ENCODE data around the gene PTPN1. TPM values are rescaled to one million over a fixed set of nuclear protein-coding genes. Genes with fewer than 3 reads are reported as not detected.
A peak's percentile ranks its signal among the peaks of the same experiment; 100 is the strongest.
"Not testable (repeated sequence)": the region's sequence is repeated elsewhere in the genome, so short reads cannot be mapped to it uniquely, and the experiment has no call there.

PTPN1 gene
- polyA plus RNA-seq, 2 donors, result 17.7 to 18.0 TPM

GRCh38 chr20:50537546-50538201, 27.5 kb downstream of the PTPN1 start:
- no peak overlapping the region for H3K27ac ChIP-seq (ENCODE audit: low read depth in 2 of 2, low read length in 1 of 2)
- no peaks in the 10 kb centered on the region for H3K27me3 ChIP-seq (ENCODE audit: control insufficient read depth in 1 of 2, insufficient read depth in 2 of 2, low read length in 2 of 2)
- peaks cover 4 to 10% of the 10 kb centered on the region in 2 donors for H3K4me1 ChIP-seq (ENCODE audit: control insufficient read depth in 2 of 2, insufficient read depth in 2 of 2, low read length in 1 of 2)
- H3K36me3 ChIP-seq (ENCODE audit: control insufficient read depth in 2 of 2, insufficient read depth in 2 of 2, low read length in 1 of 2), result peaks cover 0 to 2% of the 10 kb centered on the region in 2 donors
- no peak overlapping the region for H3K4me3 ChIP-seq (ENCODE audit: low read depth in 1 of 2, low read length in 2 of 2)
- WGBS, 2 donors, result 80 to 81% methylated on average over 7 of the region's 7 CpGs
- H3K9me3 ChIP-seq (ENCODE audit: control insufficient read depth in 2 of 2, insufficient read depth in 1 of 2, low read depth in 1 of 2, low read length in 1 of 2), result no peaks in the 10 kb centered on the region

DNA sequence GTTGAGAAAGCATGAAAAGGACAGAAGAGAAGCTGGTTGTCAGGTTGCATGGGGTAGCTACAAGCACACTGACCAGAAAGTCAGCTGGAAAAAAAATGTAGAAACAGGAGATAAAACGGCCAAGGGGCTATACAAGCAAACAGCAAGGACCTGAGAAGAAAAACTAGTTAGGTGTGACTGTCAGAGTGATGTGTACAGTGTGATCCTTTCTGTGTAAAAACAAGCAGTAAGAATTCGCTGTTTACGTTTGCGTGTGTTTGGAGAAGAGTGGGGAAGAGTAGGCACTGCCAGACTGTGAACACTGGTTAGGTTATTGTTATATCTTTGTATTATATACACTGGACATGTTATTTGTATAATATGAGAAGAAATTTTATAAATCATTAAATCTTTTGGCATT, 28.1 kb downstream of the PTPN1 start:
- Histone ChIP-seq H3K27me3 (ENCODE audit: control insufficient read depth in 1 of 2, insufficient read depth in 2 of 2, low read length in 2 of 2) (no peaks in the 10 kb centered on the region), H3K4me1 (ENCODE audit: control insufficient read depth in 2 of 2, insufficient read depth in 2 of 2, low read length in 1 of 2) (peaks cover 4 to 10% of the 10 kb centered on the region in 2 donors), H3K27ac (ENCODE audit: low read depth in 2 of 2, low read length in 1 of 2) (peak overlapping the region in 1 of 2 donors; percentile 16)

GRCh38 chr20:50539798-50540197, 29.6 kb downstream of the PTPN1 start:
- WGBS, 2 donors, result 91 to 94% methylated on average over 8 of the region's 8 CpGs
- not testable (repeated sequence) for H3K4me3 ChIP-seq (ENCODE audit: low read depth in 1 of 2, low read length in 2 of 2); H3K9me3 ChIP-seq (ENCODE audit: control insufficient read depth in 2 of 2, insufficient read depth in 1 of 2, low read depth in 1 of 2, low read length in 1 of 2); H3K4me1 ChIP-seq (ENCODE audit: control insufficient read depth in 2 of 2, insufficient read depth in 2 of 2, low read length in 1 of 2); H3K27me3 ChIP-seq (ENCODE audit: control insufficient read depth in 1 of 2, insufficient read depth in 2 of 2, low read length in 2 of 2); H3K36me3 ChIP-seq (ENCODE audit: control insufficient read depth in 2 of 2, insufficient read depth in 2 of 2, low read length in 1 of 2); H3K27ac ChIP-seq (ENCODE audit: low read depth in 2 of 2, low read length in 1 of 2)

More for the DNA sequence above, 28.1 kb downstream of the PTPN1 start:
- H3K4me3 ChIP-seq (ENCODE audit: low read depth in 1 of 2, low read length in 2 of 2), result no peak overlapping the region
- peaks cover 0 to 2% of the 10 kb centered on the region in 2 donors for H3K36me3 ChIP-seq (ENCODE audit: control insufficient read depth in 2 of 2, insufficient read depth in 2 of 2, low read length in 1 of 2)
- no peaks in the 10 kb centered on the region for H3K9me3 ChIP-seq (ENCODE audit: control insufficient read depth in 2 of 2, insufficient read depth in 1 of 2, low read depth in 1 of 2, low read length in 1 of 2)
- 50 to 58% methylated on average over 4 of the region's 4 CpGs for WGBS, 2 donors

DNA sequence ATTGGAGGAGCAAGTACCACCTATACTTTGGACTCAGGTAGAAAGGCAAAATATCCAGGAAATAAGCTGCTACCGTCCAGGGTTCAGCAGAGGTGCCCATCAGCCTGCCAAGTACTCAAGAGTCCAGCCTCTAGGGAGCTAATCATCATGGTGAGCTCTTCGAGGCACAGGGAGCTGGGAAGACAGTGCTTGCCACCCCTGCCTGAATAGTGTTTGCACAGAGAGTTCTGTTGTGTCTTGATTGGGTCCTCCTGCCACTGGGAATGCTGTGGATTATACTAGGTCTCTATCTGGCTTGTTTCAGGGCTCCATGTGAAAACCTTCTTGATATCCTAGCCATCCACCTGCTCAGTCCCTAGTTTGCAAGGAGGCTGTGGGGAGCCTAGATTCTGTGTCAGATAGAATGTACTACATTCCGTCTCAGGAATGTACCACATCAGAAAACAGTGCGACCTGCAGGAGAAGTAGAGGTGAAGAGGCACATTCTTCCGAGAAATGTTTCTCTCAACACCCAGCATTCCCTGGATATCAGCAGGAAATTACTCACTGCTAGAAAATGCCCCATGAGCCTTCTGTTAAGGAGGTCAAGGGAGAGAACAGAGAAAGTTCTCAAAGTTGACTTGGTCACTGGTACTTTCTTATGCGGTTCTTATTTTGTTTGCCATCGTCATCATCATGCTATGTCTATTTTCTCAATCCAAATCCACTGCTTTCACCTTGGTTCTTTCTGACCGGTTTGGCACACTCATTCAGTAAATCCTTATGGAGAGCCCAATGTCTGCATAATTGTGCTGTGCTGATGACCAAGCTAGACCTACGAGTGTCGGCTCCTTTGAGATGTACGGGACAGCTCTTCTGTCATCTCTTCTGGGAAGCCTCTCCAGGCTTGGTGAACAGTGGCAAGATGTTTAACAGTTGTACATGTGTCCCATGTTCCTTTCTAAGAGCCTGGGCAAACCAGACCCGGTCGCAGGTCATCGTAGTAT, 30.7 kb downstream of the PTPN1 start:
- Histone ChIP-seq H3K9me3 (ENCODE audit: control insufficient read depth in 2 of 2, insufficient read depth in 1 of 2, low read depth in 1 of 2, low read length in 1 of 2) (no peaks in the 10 kb centered on the region), H3K27ac (ENCODE audit: low read depth in 2 of 2, low read length in 1 of 2) (peak overlapping the region; percentile 9 to 31), H3K27me3 (ENCODE audit: control insufficient read depth in 1 of 2, insufficient read depth in 2 of 2, low read length in 2 of 2) (no peaks in the 10 kb centered on the region), H3K36me3 (ENCODE audit: control insufficient read depth in 2 of 2, insufficient read depth in 2 of 2, low read length in 1 of 2) (peaks cover 0 to 2% of the 10 kb centered on the region in 2 donors), H3K4me1 (ENCODE audit: control insufficient read depth in 2 of 2, insufficient read depth in 2 of 2, low read length in 1 of 2) (peaks cover 0 to 6% of the 10 kb centered on the region in 2 donors), H3K4me3 (ENCODE audit: low read depth in 1 of 2, low read length in 2 of 2) (no peak overlapping the region)
- 83 to 85% methylated on average over 14 of the region's 14 CpGs for WGBS, 2 donors

DNA sequence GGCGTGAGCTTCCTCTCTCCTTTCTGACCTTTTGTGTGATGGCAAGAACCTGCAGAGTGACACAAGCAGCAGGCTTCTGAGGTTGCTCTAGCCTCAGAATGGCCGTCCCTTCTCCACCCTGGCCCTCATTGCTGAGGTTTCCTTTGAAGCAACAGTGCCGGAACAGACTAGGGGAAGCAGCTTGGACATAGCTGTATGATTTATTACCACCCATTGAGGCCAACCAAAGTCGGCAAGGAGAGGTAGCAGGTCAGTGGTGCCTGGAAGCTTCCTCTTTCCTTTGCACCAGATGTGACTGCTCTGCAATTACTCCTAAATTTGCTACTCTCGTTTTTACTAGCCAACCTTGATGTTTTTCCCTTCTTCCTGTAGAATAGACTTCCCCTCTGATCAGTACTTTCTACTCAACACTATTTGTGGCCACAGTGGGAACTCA, 31.4 kb downstream of the PTPN1 start:
- Histone ChIP-seq H3K4me1 (ENCODE audit: control insufficient read depth in 2 of 2, insufficient read depth in 2 of 2, low read length in 1 of 2) (peaks cover 0 to 6% of the 10 kb centered on the region in 2 donors), H3K36me3 (ENCODE audit: control insufficient read depth in 2 of 2, insufficient read depth in 2 of 2, low read length in 1 of 2) (peaks cover 0 to 2% of the 10 kb centered on the region in 2 donors), H3K4me3 (ENCODE audit: low read depth in 1 of 2, low read length in 2 of 2) (no peak overlapping the region), H3K27ac (ENCODE audit: low read depth in 2 of 2, low read length in 1 of 2) (peak overlapping the region; percentile 9 to 31), H3K9me3 (ENCODE audit: control insufficient read depth in 2 of 2, insufficient read depth in 1 of 2, low read depth in 1 of 2, low read length in 1 of 2) (no peaks in the 10 kb centered on the region), H3K27me3 (ENCODE audit: control insufficient read depth in 1 of 2, insufficient read depth in 2 of 2, low read length in 2 of 2) (no peaks in the 10 kb centered on the region)
- WGBS, 2 donors, result 69 to 74% methylated on average over 5 of the region's 5 CpGs

DNA sequence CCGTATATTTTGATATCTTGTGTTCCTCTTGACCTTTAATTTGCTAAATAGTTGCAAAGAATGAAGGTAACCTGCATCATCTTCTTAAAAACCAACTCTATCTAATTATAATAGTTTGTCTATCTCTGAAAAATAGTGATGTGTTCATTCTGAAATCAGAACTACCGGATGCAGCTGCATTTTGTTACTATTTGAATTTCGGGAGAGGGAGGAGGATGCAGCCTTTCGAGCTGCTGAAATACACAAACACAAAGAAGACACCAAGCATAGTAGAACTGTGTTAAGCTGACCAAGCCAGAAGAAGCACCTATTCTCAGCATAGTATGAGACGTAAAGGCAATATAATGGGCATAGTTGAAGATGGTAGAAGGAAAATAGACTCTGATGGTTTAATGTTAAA, 33.1 kb downstream of the PTPN1 start:
- H3K9me3 ChIP-seq (ENCODE audit: control insufficient read depth in 2 of 2, insufficient read depth in 1 of 2, low read depth in 1 of 2, low read length in 1 of 2), result no peaks in the 10 kb centered on the region
- H3K4me1 ChIP-seq (ENCODE audit: control insufficient read depth in 2 of 2, insufficient read depth in 2 of 2, low read length in 1 of 2), result peaks cover 0 to 7% of the 10 kb centered on the region in 2 donors
- no peaks in the 10 kb centered on the region for H3K27me3 ChIP-seq (ENCODE audit: control insufficient read depth in 1 of 2, insufficient read depth in 2 of 2, low read length in 2 of 2)
- H3K4me3 ChIP-seq (ENCODE audit: low read depth in 1 of 2, low read length in 2 of 2), result no peak overlapping the region
- H3K27ac ChIP-seq (ENCODE audit: low read depth in 2 of 2, low read length in 1 of 2), result no peak overlapping the region
- peaks cover 0 to 2% of the 10 kb centered on the region in 2 donors for H3K36me3 ChIP-seq (ENCODE audit: control insufficient read depth in 2 of 2, insufficient read depth in 2 of 2, low read length in 1 of 2)
- WGBS, 2 donors, result 69 to 76% methylated on average over 5 of the region's 5 CpGs

DNA sequence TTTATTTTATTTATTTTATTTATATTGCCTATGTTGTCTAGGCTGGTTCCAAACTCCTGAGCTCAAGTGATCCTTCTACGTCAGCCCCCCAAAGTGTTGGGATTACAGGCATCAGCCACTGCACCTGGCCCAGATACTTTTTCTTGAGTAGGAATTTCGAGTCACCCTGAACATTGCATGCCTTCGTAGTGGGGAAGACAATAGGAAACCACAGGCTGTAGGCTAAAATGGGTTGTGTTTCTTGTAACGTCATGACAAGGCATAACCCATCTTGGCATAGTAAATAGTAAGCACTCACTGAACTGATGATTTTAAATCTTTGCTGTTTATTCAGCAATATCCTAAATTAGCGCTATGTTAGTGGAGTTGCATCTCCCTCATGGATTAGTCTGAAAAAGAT, 34.9 kb downstream of the PTPN1 start:
- WGBS, 2 donors, result 77 to 78% methylated on average over 5 of the region's 5 CpGs
- H3K27me3 ChIP-seq (ENCODE audit: control insufficient read depth in 1 of 2, insufficient read depth in 2 of 2, low read length in 2 of 2), result no peaks in the 10 kb centered on the region
- H3K27ac ChIP-seq (ENCODE audit: low read depth in 2 of 2, low read length in 1 of 2), result no peak overlapping the region
- H3K36me3 ChIP-seq (ENCODE audit: control insufficient read depth in 2 of 2, insufficient read depth in 2 of 2, low read length in 1 of 2), result peaks cover 0 to 2% of the 10 kb centered on the region in 2 donors
- H3K4me3 ChIP-seq (ENCODE audit: low read depth in 1 of 2, low read length in 2 of 2), result no peak overlapping the region
- H3K4me1 ChIP-seq (ENCODE audit: control insufficient read depth in 2 of 2, insufficient read depth in 2 of 2, low read length in 1 of 2), result peaks cover 0 to 11% of the 10 kb centered on the region in 2 donors
- H3K9me3 ChIP-seq (ENCODE audit: control insufficient read depth in 2 of 2, insufficient read depth in 1 of 2, low read depth in 1 of 2, low read length in 1 of 2), result no peaks in the 10 kb centered on the region

GRCh38 chr20:50546729-50547314, 36.6 kb downstream of the PTPN1 start:
- H3K4me1 ChIP-seq (ENCODE audit: control insufficient read depth in 2 of 2, insufficient read depth in 2 of 2, low read length in 1 of 2), result peaks cover 0 to 4% of the 10 kb centered on the region in 2 donors

DNA sequence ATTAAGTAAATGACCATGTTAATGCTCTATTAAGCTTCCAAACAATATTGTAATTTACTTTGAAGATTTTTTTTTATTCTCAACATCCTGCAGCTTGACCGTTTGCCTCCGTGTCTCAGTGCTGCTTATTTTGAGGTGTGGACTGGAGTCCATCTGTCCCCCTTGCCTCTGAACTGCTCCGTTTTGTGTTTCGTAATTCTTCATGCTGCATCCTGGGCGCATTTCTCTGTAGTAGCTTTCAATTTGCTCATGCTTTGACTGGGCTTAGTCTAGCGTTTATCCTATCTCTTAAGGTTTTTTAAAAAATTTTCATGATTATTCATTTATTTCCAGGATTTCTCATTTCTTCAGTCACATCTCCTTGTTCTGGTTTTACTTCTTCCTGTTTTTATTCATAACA, 37.8 kb downstream of the PTPN1 start:
- H3K4me3 ChIP-seq (ENCODE audit: low read depth in 1 of 2, low read length in 2 of 2), result no peak overlapping the region
- H3K27ac ChIP-seq (ENCODE audit: low read depth in 2 of 2, low read length in 1 of 2), result no peak overlapping the region
- no peaks in the 10 kb centered on the region for H3K27me3 ChIP-seq (ENCODE audit: control insufficient read depth in 1 of 2, insufficient read depth in 2 of 2, low read length in 2 of 2)
- H3K4me1 ChIP-seq (ENCODE audit: control insufficient read depth in 2 of 2, insufficient read depth in 2 of 2, low read length in 1 of 2), result peaks cover 0 to 4% of the 10 kb centered on the region in 2 donors
- H3K9me3 ChIP-seq (ENCODE audit: control insufficient read depth in 2 of 2, insufficient read depth in 1 of 2, low read depth in 1 of 2, low read length in 1 of 2), result no peaks in the 10 kb centered on the region
- H3K36me3 ChIP-seq (ENCODE audit: control insufficient read depth in 2 of 2, insufficient read depth in 2 of 2, low read length in 1 of 2), result no peaks in the 10 kb centered on the region
- WGBS, 2 donors, result 84 to 85% methylated on average over 6 of the region's 6 CpGs

More at GRCh38 chr20:50546729-50547314, 36.6 kb downstream of the PTPN1 start:
- Histone ChIP-seq H3K27me3 (ENCODE audit: control insufficient read depth in 1 of 2, insufficient read depth in 2 of 2, low read length in 2 of 2) (no peaks in the 10 kb centered on the region), H3K36me3 (ENCODE audit: control insufficient read depth in 2 of 2, insufficient read depth in 2 of 2, low read length in 1 of 2) (no peaks in the 10 kb centered on the region), H3K9me3 (ENCODE audit: control insufficient read depth in 2 of 2, insufficient read depth in 1 of 2, low read depth in 1 of 2, low read length in 1 of 2) (no peaks in the 10 kb centered on the region), H3K4me3 (ENCODE audit: low read depth in 1 of 2, low read length in 2 of 2) (no peak overlapping the region), H3K27ac (ENCODE audit: low read depth in 2 of 2, low read length in 1 of 2) (peak overlapping the region in 1 of 2 donors; percentile 68)
- 48 to 55% methylated on average over 5 of the region's 5 CpGs for WGBS, 2 donors
